Measurements from ENCODE around the gene MVD. TPM values are rescaled to one million over a fixed set of nuclear protein-coding genes. Genes with fewer than 3 reads are reported as not detected.

Gene MVD
- total RNA-seq, 1 experiment from 2014 or later: 119 TPM

DNA sequence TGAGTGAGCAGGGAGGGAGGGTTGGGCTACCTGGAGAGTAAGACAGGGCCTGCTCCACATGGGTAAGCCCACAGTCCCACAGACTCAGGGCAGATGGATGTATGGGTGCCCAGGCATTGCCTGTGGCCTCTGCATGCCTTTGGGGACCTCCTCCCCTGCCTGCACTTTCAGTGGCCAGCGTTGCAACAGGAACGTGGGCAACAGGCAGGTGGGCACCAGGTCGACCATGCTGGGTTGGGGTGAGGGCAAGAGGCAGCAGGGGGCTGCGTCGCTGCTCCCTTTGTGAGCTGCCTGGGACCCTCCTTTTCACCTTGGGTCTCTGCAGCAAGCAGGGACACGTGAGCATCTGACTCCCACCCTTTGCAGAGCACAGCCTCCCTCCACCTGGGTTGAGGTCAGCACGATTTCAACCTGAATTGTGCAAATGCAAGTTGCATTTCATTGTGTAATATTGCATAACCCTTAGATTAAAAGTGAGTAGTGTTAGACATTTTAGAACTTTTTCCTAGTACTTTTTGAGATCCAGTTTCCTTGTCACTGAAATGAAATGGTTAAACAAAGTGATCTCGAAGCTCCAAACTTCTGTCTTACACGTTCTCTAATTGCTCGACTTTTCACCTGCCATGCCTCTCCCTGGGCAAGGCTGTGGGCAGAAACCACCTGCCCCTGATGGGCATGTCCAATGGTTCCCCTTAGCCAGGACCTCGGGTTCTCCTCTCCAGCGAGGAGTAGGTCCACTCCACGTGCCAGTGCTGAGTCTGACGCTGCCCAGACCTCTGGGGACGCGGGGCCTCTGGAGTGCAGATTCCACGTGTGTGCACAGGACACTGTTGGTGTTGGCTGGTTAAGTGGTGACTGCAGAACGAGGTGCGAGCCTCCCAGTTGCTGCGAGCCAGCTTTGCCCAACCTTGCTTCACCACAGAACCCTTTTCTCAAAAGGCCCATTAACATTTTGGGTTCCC lies 57.4 kb downstream of the MVD start:
- H2AFZ ChIP-seq (ENCODE audit: low read depth, low read length, poor library complexity, severe bottlenecking): no peak overlapping the region
- TF ChIP-seq SRF (IDR thresholded peaks at IDR 0.05; ENCODE audit: low read depth) (no peak), EZH2 (IDR thresholded peaks at IDR 0.05) (no peak), POLR2A (IDR thresholded peaks at IDR 0.05; ENCODE audit: borderline replicate concordance, extremely low read depth, insufficient read depth, insufficient read length) (no peak), EGR1 (IDR thresholded peaks at IDR 0.05; ENCODE audit: low read depth) (no peak), EZH2phosphoT487 (IDR thresholded peaks at IDR 0.05; ENCODE audit: borderline replicate concordance) (no peak)
- TF ChIP-seq, protein P1, sequence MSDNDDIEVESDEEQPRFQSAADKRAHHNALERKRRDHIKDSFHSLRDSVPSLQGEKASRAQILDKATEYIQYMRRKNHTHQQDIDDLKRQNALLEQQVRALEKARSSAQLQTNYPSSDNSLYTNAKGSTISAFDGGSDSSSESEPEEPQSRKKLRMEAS (IDR thresholded peaks at IDR 0.05): no peak
- H3K4me1 ChIP-seq (ENCODE audit: control insufficient read depth in 1 of 2, insufficient read depth in 2 of 2, low read length in 2 of 2): no peaks in the 10 kb centered on the region
- no peaks in the 10 kb centered on the region for H3K9me3 ChIP-seq (ENCODE audit: control insufficient read depth in 1 of 2, insufficient read depth in 1 of 2, low read depth in 1 of 2, low read length in 2 of 2)
- H3K9ac ChIP-seq (ENCODE audit: low read length): no peak overlapping the region
- H3K79me2 ChIP-seq (ENCODE audit: insufficient read depth, low read length): peaks cover 27% of the 10 kb centered on the region; the same call in 1 of the 2 replicates
- peaks cover 33 to 51% of the 10 kb centered on the region in 2 experiments; a peak in 3 of 4 replicates for H3K36me3 ChIP-seq (ENCODE audit: control insufficient read depth in 1 of 2, insufficient read depth in 2 of 2, low read length in 2 of 2)
- no peak for DNase-seq (ENCODE audit: low read depth, low spot score)
- H3K27ac ChIP-seq (ENCODE audit: low read depth, low read length): no peak overlapping the region
- POLR2A ChIA-PET: no interaction called here
- BruUV-seq (replicated peaks): no TSS peak
- intact Hi-C loops (cut with micrococcal nuclease): no loop called here
- H3K4me3 ChIP-seq (replicated peaks in 1 of 2; ENCODE audit: low read depth in 1 of 2, low read length in 2 of 2): no peak overlapping the region
- RAD21 ChIA-PET (ENCODE audit: low non-redundant PET in 1 of 2, low total read pairs in 2 of 2, uncharacterized antibody in 2 of 2, unreplicated experiment in 2 of 2): no interaction called here
- ATAC-seq: no peak
- H3K4me2 ChIP-seq (ENCODE audit: low read length): no peak overlapping the region
- H4K20me1 ChIP-seq (ENCODE audit: insufficient read depth): no peaks in the 10 kb centered on the region
- CTCF ChIA-PET: no interaction called here
- H3K9me2 ChIP-seq (ENCODE audit: insufficient read depth): no peaks in the 10 kb centered on the region
- no peaks in the 10 kb centered on the region for H3K27me3 ChIP-seq (ENCODE audit: insufficient read depth, low read length)

DNA sequence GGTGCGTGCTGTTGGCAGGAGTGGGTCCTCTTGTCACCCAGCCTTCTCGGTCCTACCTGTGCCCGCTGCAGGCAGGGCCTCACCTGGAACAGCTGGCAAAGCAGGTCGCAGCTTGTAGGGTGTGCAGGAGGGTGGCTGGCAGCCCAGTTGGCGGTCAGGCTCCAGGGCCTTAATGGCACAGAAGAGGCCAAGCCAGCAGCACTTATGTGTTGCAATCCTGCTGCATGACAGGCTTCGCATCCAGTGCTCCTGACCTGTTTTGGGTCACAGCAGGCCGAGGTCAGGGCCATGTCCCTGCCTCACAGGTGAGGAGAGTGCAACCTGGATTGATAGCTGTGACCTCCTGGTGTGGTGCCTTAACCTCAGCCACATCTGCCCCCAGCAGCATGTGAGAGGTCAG lies 60.8 kb downstream of the MVD start:
- no peaks in the 10 kb centered on the region for H3K9me3 ChIP-seq (ENCODE audit: control insufficient read depth in 1 of 2, insufficient read depth in 1 of 2, low read depth in 1 of 2, low read length in 2 of 2)
- H3K4me2 ChIP-seq (ENCODE audit: low read length): no peak overlapping the region
- ChIA-PET POLR2A (no interaction called here), CTCF (no interaction called here), RAD21 (ENCODE audit: low non-redundant PET in 1 of 2, low total read pairs in 2 of 2, uncharacterized antibody in 2 of 2, unreplicated experiment in 2 of 2) (no interaction called here)
- TF ChIP-seq POLR2A (IDR thresholded peaks at IDR 0.05; ENCODE audit: borderline replicate concordance, extremely low read depth, insufficient read depth, insufficient read length): no peak
- intact Hi-C loops (cut with micrococcal nuclease): no loop called here
- no peak overlapping the region for H2AFZ ChIP-seq (ENCODE audit: low read depth, low read length, poor library complexity, severe bottlenecking)
- H3K36me3 ChIP-seq (ENCODE audit: control insufficient read depth in 1 of 2, insufficient read depth in 2 of 2, low read length in 2 of 2): peaks cover 47 to 63% of the 10 kb centered on the region in 2 experiments; a peak in 3 of 4 replicates
- H3K9ac ChIP-seq (ENCODE audit: low read length): no peak overlapping the region
- H3K79me2 ChIP-seq (ENCODE audit: insufficient read depth, low read length): peaks cover 40% of the 10 kb centered on the region
- H3K4me3 ChIP-seq (replicated peaks in 1 of 2; ENCODE audit: low read depth in 1 of 2, low read length in 2 of 2): no peak overlapping the region
- no peaks in the 10 kb centered on the region for H3K4me1 ChIP-seq (ENCODE audit: control insufficient read depth in 1 of 2, insufficient read depth in 2 of 2, low read length in 2 of 2)
- H4K20me1 ChIP-seq (ENCODE audit: insufficient read depth): no peaks in the 10 kb centered on the region
- H3K27me3 ChIP-seq (ENCODE audit: insufficient read depth, low read length): no peaks in the 10 kb centered on the region
- no peaks in the 10 kb centered on the region for H3K9me2 ChIP-seq (ENCODE audit: insufficient read depth)
- ATAC-seq (no peak), DNase-seq (ENCODE audit: low read depth, low spot score) (no peak)
- H3K27ac ChIP-seq (ENCODE audit: low read depth, low read length): no peak overlapping the region
- no TSS peak for BruUV-seq (replicated peaks)

Other genes with a start within 250 kb of the MVD start
- 14.6 TPM for gene ZFPM1, start 209.8 kb downstream of the MVD start, total RNA-seq (2021; ENCODE audit: unreplicated experiment)
- 57.8 TPM for gene ZC3H18, start 92.7 kb downstream of the MVD start, total RNA-seq (2021; ENCODE audit: unreplicated experiment)
- not detected for gene IL17C, start 24.5 kb downstream of the MVD start, total RNA-seq (2021; ENCODE audit: unreplicated experiment)
- gene CYBA, start 12.0 kb downstream of the MVD start, total RNA-seq (2021; ENCODE audit: unreplicated experiment): 321 TPM
- gene SNAI3, start 23.4 kb upstream of the MVD start, total RNA-seq (2021; ENCODE audit: unreplicated experiment): 2.2 TPM
- gene RNF166, start 43.3 kb upstream of the MVD start, total RNA-seq (2021; ENCODE audit: unreplicated experiment): 39.4 TPM
- 71.3 TPM for gene CTU2, start 43.4 kb upstream of the MVD start, total RNA-seq (2021; ENCODE audit: unreplicated experiment)
- gene PIEZO1, start 122.1 kb upstream of the MVD start, total RNA-seq (2021; ENCODE audit: unreplicated experiment): 224 TPM
- 160 TPM for gene CDT1, start 140.7 kb upstream of the MVD start, total RNA-seq (2021; ENCODE audit: unreplicated experiment)
- 311 TPM for gene APRT, start 148.8 kb upstream of the MVD start, total RNA-seq (2021; ENCODE audit: unreplicated experiment)
- gene GALNS, start 193.9 kb upstream of the MVD start, total RNA-seq (2021; ENCODE audit: unreplicated experiment): 44.6 TPM
- 94.1 TPM for gene TRAPPC2L, start 194.0 kb upstream of the MVD start, total RNA-seq (2021; ENCODE audit: unreplicated experiment)
- gene PABPN1L, start 203.6 kb upstream of the MVD start, total RNA-seq (2021; ENCODE audit: unreplicated experiment): 0.57 TPM